Measurements from ENCODE around the gene ATP8B1.

- TF ChIP-seq, protein P1, sequence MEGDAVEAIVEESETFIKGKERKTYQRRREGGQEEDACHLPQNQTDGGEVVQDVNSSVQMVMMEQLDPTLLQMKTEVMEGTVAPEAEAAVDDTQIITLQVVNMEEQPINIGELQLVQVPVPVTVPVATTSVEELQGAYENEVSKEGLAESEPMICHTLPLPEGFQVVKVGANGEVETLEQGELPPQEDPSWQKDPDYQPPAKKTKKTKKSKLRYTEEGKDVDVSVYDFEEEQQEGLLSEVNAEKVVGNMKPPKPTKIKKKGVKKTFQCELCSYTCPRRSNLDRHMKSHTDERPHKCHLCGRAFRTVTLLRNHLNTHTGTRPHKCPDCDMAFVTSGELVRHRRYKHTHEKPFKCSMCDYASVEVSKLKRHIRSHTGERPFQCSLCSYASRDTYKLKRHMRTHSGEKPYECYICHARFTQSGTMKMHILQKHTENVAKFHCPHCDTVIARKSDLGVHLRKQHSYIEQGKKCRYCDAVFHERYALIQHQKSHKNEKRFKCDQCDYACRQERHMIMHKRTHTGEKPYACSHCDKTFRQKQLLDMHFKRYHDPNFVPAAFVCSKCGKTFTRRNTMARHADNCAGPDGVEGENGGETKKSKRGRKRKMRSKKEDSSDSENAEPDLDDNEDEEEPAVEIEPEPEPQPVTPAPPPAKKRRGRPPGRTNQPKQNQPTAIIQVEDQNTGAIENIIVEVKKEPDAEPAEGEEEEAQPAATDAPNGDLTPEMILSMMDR (IDR thresholded peaks at IDR 0.05): no peak
- TF ChIP-seq POLR2A (IDR thresholded peaks at IDR 0.05): no peak
These were observed 55.1 kb downstream of the ATP8B1 start for GRCh38 chr18:57747809-57748680.
